Measurements from ENCODE around the gene CCR8.

DNA sequence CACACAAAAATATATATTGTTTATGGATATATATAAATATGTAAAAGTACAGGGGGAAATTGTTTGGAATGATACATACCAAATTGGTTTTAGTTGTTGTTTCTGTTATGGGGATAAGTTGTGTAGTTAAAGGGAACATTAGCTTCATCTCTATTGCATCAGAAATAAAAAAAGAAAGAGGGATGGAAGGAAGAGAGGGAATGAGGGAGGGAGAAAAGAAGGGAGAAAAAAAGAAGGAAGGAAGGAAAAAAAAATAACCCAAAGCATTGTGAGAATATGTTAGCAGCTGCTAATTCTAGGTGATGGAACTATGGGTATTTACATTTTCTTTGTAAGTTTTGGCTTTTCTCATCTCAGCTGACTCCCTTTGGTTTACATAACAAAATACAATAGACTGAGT lies 1.3 kb downstream of the CCR8 start:
- TF ChIP-seq ZFX (IDR thresholded peaks at IDR 0.05): no peak
- TF ChIP-seq, protein P1, sequence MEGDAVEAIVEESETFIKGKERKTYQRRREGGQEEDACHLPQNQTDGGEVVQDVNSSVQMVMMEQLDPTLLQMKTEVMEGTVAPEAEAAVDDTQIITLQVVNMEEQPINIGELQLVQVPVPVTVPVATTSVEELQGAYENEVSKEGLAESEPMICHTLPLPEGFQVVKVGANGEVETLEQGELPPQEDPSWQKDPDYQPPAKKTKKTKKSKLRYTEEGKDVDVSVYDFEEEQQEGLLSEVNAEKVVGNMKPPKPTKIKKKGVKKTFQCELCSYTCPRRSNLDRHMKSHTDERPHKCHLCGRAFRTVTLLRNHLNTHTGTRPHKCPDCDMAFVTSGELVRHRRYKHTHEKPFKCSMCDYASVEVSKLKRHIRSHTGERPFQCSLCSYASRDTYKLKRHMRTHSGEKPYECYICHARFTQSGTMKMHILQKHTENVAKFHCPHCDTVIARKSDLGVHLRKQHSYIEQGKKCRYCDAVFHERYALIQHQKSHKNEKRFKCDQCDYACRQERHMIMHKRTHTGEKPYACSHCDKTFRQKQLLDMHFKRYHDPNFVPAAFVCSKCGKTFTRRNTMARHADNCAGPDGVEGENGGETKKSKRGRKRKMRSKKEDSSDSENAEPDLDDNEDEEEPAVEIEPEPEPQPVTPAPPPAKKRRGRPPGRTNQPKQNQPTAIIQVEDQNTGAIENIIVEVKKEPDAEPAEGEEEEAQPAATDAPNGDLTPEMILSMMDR (IDR thresholded peaks at IDR 0.05 in 2 of 3, conservative IDR thresholded peaks at IDR 0.05 in 1 of 3; ENCODE audit: borderline replicate concordance in 1 of 3, insufficient read depth in 1 of 3, low read depth in 2 of 3, low read length in 2 of 3): no peak
- no peak for TF ChIP-seq EGR1 (IDR thresholded peaks at IDR 0.05; ENCODE audit: low read depth)
